Esophagus muscularis mucosa (tissue), 3 donors: ENCODE data around the gene LRFN3.

Experiments
- CTCF ChIP-seq, 3 experiments: fragments of 200-600 bp in 2 of 3; fragments of 450-650 bp in 1 of 3; sonication (generic) in 2 of 3; IDR thresholded peaks; one replicate each; pipeline ENCODE4 v1.5.1; 2017 to 2019; ENCODE audit warnings: antibody characterized with exemption in 3 of 3, mild to moderate bottlenecking in 2 of 3, moderate library complexity in 1 of 3
- POLR2AphosphoS5 ChIP-seq, 2 donors: sonication (generic); formaldehyde crosslinking; IDR thresholded peaks; one replicate each; pipeline ENCODE4 v1.6.1; 2017; ENCODE audit warnings: antibody characterized with exemption in 2 of 2

- peak; percentile 97 to 100 for TF ChIP-seq POLR2AphosphoS5 (IDR thresholded peaks at IDR 0.05)
- TF ChIP-seq CTCF (IDR thresholded peaks at IDR 0.05), result peak; percentile 85 to 99 (median 97)
Observed at GRCh38 chr19:35931161-35931873, 4.9 kb upstream of the LRFN3 start.
